HG02981 (cell line): ENCODE results near the gene KCNG3.
"Not testable (repeated sequence)": the region's sequence is repeated elsewhere in the genome, so short reads cannot be mapped to it uniquely, and the experiment has no call there.

Source experiments
- ATAC-seq: cut with Tn5 transposase; IDR thresholded peaks from one replicate; pipeline ENCODE4 v1.9.1; 2021; ENCODE audit warnings: mild to moderate bottlenecking, moderate library complexity; ENCODE audit not compliant: unreplicated experiment

Gene KCNG3

DNA sequence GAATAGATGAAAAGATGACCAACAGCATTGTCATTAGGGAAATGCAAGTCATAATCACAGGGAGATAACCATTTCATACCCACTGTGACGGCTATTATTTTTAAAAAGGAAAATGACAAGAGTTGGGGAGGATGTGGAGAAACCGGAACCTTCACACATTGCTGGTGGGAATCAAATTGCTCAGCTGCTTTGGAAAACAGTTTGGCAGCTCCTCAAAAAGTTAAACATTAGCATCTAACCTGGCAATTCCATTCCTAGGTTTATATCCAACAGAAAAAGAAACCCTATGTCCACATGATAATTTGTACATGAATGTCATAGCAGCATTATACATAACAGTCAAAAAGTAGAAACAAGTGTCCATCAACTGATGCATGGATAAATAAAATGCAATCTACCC lies 58.2 kb downstream of the KCNG3 start:
- ATAC-seq, result no peak

- ATAC-seq, result no peak
Measured at GRCh38 chr2:42430188-42430587, 63.6 kb downstream of the KCNG3 start.

DNA sequence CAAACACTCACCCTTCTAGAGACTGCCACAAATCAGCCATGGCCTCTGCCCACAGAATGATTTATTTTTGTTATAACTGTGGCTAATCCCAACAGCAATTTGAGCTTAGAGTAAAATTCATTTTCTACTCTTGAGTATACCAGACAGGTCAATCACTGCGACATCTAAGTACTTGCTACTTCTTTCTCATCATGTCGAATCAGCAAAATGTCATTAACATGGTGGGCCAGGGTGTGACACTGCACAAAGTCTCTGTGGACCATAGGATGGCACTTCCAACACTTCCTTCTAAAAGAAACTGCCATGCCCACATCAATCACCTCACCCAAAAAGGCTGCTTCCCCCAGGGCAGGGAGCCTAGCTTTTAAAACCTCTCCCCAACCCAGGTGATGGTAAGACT lies 64.4 kb downstream of the KCNG3 start:
- ATAC-seq, result no peak

DNA sequence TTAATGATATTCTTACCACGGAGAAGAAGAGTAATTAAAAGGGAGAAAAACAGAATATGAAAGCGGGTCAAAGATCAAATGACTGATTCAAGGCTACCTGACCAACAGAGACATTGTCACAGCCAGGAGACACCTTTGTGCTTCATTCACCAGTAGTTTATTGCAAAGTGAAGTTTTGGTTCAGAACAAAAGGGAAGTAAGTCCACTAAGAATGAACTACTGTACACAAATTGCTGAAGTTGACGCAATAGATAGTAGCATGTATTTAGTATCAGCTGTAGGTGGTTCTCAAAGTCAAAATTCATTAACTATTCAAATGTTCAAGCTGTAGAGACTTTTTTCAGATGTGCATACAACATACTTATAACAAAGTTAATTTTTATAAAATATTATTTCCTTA lies 68.1 kb downstream of the KCNG3 start:
- no peak for ATAC-seq

DNA sequence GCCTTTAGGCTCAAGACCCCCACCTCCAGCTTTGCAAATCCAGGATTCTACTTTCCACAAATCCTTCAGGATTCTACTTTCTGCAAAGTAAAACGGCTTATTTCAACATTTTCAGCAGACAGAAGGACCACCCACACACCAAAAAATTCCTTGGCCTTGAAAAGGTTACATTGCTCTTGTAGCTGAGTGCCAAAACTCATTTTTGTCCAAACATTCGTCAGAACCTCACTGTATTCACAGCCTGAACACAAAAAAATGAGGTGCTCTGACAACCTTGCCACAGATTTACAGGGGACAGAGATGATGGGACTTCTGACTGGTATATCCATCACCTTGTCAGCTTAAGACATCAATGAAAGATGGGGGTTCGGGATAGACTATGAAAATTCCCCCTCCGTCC lies 69.7 kb downstream of the KCNG3 start:
- no peak for ATAC-seq

GRCh38 chr2:42421601-42422239 lies 72.1 kb downstream of the KCNG3 start:
- ATAC-seq, result no peak

DNA sequence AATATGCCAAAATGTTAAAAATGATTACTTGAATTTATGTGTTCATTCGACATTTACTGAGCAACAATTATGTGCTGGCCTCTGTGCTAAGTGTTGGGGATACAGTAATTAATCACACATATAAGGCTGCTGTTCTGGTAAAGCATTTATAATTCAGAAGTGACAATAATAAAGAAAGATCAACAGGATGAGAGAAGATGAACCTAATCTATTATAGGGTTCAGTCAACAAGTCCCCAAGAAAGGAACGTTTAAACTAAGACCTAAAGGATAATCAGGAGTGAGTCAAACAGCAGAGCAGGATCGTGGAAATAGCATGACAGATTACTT lies 72.7 kb downstream of the KCNG3 start:
- ATAC-seq, result no peak

DNA sequence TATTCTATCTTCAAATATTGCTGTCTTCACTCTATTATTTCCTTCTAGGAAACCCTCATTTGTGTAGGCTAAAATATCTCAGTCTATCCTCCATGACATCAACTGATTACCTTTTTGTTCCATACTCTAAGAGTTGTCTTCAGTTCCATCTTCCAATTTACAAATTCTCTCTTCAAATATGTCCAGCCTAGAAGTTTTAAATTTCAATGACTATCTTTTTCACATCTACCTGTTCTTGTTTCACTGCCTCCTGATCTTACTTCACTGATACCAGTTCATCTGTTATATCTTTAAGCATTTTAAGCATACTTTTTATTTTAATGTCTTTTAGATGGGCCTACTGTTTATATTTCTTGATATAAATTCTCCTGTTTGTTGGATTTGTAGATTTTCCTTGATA lies 79.1 kb downstream of the KCNG3 start:
- ATAC-seq, result no peak

GRCh38 chr2:42414158-42414557 lies 79.6 kb downstream of the KCNG3 start:
- ATAC-seq, result no peak

GRCh38 chr2:42410742-42411514 lies 82.9 kb downstream of the KCNG3 start:
- no peak for ATAC-seq

- no peak for ATAC-seq
Measured at GRCh38 chr2:42408009-42408408, 85.8 kb downstream of the KCNG3 start.

DNA sequence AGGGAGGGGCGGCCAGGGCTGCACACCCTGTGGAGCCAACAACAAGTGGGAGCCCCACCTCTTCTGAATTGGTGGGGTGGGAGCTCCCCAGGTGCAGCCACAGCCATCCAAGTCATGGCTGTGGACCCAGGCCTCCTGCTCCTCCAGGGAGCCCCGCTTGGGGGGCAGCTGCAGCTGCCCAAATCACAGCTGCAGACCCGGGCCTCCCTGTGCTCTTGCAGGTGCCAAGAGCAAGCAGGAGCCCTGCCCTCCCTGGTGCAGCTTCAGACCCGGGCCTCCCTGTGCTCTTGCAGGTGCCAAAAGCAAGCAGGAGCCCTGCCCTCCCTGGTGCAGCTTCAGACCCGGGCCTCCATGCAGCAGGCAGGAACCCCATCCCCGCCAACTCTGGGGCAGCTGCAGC lies 86.3 kb downstream of the KCNG3 start:
- ATAC-seq, result no peak

DNA sequence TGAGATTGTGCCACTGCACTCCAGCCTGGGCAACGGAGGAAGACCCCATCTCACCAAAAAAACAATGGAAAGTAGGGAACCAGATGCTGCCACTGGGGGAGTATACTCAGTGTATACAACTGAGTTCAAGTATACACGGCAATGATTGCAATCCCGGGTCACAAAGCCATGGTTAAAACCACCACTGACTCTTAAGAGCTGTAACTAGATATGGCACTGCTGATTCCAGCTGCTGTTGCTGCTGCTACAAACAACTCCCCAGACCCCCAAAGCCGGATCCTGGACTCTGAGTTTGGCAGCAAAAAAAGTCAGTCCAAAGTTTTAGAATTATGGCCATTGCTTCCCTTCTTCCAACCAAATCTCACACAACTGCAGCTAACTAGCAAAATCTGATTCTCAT lies 89.1 kb downstream of the KCNG3 start:
- ATAC-seq, result no peak

GRCh38 chr2:42401773-42402172 lies 92.0 kb downstream of the KCNG3 start:
- no peak for ATAC-seq

GRCh38 chr2:42398052-42398451 lies 95.7 kb downstream of the KCNG3 start:
- not testable (repeated sequence) for ATAC-seq

- not testable (repeated sequence) for ATAC-seq
Measured at GRCh38 chr2:42393320-42393719, 100.5 kb downstream of the KCNG3 start.

GRCh38 chr2:42392191-42392590 lies 101.6 kb downstream of the KCNG3 start:
- ATAC-seq, result no peak
